NB4 (cell line): ENCODE data around the gene SLC26A4.

ENCODE experiments used
- POLR2A ChIP-seq: IDR thresholded peaks from 2 replicates; pipeline ENCODE4 v1.6.1; 2011; ENCODE audit warnings: mild to moderate bottlenecking; ENCODE audit not compliant: insufficient read length; ENCODE audit errors: extremely low read depth
- TF ChIP-seq, protein P1 (sequence below): IDR thresholded peaks from one replicate; pipeline ENCODE4 v1.5.1; 2012; ENCODE audit warnings: low read depth, low read length
- TF ChIP-seq, protein P2 (sequence below): IDR thresholded peaks from 2 replicates; pipeline ENCODE4 v1.6.1; 2011; ENCODE audit warnings: low read depth, low read length

DNA sequence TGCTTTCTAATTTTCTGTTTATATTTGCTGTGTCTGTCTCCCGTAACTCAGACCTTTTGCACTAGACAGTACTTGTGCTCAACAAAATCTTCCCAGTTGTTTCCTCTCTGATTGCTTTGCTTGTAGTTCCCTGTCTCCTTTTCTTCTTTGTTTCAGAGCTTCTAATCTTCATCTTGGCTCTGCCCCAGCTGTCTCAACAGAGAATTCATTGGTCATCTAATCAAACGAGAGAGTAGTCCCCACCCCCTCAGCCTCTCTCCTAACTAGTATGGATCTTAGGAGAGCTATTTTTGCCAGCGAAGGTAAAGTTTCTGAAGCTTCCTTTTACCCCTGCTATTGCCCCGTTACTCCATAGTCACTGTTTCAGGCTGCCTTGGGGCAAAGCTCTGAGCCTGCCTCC, 32.8 kb downstream of the SLC26A4 start:
- TF ChIP-seq, protein P1, sequence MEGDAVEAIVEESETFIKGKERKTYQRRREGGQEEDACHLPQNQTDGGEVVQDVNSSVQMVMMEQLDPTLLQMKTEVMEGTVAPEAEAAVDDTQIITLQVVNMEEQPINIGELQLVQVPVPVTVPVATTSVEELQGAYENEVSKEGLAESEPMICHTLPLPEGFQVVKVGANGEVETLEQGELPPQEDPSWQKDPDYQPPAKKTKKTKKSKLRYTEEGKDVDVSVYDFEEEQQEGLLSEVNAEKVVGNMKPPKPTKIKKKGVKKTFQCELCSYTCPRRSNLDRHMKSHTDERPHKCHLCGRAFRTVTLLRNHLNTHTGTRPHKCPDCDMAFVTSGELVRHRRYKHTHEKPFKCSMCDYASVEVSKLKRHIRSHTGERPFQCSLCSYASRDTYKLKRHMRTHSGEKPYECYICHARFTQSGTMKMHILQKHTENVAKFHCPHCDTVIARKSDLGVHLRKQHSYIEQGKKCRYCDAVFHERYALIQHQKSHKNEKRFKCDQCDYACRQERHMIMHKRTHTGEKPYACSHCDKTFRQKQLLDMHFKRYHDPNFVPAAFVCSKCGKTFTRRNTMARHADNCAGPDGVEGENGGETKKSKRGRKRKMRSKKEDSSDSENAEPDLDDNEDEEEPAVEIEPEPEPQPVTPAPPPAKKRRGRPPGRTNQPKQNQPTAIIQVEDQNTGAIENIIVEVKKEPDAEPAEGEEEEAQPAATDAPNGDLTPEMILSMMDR, result no peak
- no peak for TF ChIP-seq POLR2A
- TF ChIP-seq, protein P2, sequence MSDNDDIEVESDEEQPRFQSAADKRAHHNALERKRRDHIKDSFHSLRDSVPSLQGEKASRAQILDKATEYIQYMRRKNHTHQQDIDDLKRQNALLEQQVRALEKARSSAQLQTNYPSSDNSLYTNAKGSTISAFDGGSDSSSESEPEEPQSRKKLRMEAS, result no peak
